VCaP (cell line): ENCODE results near the gene CLEC4M.
"Not testable (repeated sequence)": the region's sequence is repeated elsewhere in the genome, so short reads cannot be mapped to it uniquely, and the experiment has no call there.

ENCODE experiments used
- H3K27ac ChIP-seq: fragments of 450-650 bp; 2 replicates; pipeline ENCODE4 v1.5.1; 2017
- CTCF ChIP-seq: fragments of 450-650 bp; conservative IDR thresholded peaks from 2 replicates; pipeline ENCODE4 v1.5.1; 2017; ENCODE audit warnings: mild to moderate bottlenecking, moderate library complexity

Gene CLEC4M

DNA sequence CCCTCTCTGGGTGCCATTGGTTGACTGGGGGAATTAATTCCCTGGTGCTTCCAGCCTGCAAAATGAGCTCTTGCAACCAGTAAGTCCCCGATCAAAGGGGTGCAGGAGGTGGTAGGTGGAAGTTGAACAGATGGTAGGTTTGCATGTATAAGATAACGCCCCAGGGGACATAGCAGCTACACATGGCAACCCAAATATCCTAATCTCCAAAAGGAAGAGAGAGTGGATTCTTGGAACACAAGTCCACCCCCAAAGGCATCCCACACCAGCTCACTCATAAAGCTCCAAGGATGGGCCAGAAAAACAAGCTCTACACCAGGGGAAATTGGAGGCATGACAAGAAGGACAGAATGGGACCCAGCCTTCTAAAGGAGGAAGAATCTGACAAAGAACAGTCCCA is 20.5 kb upstream of the CLEC4M start:
- TF ChIP-seq CTCF, result no peak
- H3K27ac ChIP-seq, result no peak overlapping the region

DNA sequence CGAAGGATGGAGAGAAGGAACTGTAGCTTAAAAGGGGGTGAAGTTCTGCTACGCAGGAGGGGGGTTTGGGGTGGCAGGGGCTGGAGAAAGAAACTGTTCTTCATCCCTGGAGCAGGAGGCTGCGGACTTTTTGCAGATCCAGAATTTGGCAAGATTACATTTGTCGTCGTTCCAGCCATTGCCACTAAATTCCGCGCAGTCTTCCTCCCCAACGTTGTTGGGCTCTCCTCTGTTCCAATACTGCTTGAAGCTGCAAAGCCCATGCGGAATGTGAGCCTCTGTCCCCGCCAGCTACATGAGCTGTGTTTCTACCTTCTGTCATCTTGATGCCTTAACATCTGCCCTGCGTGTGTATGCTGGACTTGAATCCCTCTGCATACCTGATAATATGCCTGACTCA is 20.1 kb upstream of the CLEC4M start:
- no peak for TF ChIP-seq CTCF
- H3K27ac ChIP-seq, result no peak overlapping the region

DNA sequence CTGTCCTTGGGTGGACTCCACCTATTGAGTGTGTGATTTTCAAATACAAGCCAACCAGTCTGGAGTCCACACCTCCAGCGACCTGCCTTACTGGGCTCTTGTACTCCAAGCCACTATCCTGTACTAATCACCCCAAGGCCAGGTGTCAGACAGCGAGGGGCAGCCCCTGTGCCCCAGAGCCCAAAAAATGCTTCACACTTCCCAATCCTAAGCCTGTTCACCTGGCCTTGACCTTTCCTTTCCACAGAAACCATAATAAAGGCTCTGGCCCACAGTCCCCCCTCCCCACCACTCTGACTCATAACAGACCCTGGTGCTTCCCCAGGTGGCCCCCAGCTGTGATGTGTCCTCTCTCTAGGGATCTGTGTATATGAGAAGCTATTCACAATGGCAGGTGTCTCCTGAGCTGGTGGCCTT is 19.6 kb upstream of the CLEC4M start:
- no peak for TF ChIP-seq CTCF
- no peak overlapping the region for H3K27ac ChIP-seq

GRCh38 chr19:7744199-7744786 is 18.8 kb upstream of the CLEC4M start:
- no peak for TF ChIP-seq CTCF
- H3K27ac ChIP-seq, result no peak overlapping the region

- H3K27ac ChIP-seq, result no peak overlapping the region
- TF ChIP-seq CTCF, result no peak
These were observed 18.0 kb upstream of the CLEC4M start for GRCh38 chr19:7744871-7745650.

- not testable (repeated sequence) for H3K27ac ChIP-seq
These were observed 16.7 kb upstream of the CLEC4M start for GRCh38 chr19:7746306-7746705.

GRCh38 chr19:7746903-7747884 is 15.8 kb upstream of the CLEC4M start, which contains the start of gene CD209:
Gene CD209, minus strand, starts transcription at chr19:7747534. Its CDS starts 23 bp downstream, at chr19:7747511.
- H3K27ac ChIP-seq, result no peak within 1 kb of the TSS
- no peak for TF ChIP-seq CTCF
